GM18867 (cell line): Measurements from ENCODE around the gene ATXN10.

Experiments
- ATAC-seq: cut with Tn5 transposase; IDR thresholded peaks from one replicate; pipeline ENCODE4 v1.9.1; 2021; ENCODE audit warnings: mild to moderate bottlenecking, moderate library complexity; ENCODE audit not compliant: unreplicated experiment

Gene ATXN10

DNA sequence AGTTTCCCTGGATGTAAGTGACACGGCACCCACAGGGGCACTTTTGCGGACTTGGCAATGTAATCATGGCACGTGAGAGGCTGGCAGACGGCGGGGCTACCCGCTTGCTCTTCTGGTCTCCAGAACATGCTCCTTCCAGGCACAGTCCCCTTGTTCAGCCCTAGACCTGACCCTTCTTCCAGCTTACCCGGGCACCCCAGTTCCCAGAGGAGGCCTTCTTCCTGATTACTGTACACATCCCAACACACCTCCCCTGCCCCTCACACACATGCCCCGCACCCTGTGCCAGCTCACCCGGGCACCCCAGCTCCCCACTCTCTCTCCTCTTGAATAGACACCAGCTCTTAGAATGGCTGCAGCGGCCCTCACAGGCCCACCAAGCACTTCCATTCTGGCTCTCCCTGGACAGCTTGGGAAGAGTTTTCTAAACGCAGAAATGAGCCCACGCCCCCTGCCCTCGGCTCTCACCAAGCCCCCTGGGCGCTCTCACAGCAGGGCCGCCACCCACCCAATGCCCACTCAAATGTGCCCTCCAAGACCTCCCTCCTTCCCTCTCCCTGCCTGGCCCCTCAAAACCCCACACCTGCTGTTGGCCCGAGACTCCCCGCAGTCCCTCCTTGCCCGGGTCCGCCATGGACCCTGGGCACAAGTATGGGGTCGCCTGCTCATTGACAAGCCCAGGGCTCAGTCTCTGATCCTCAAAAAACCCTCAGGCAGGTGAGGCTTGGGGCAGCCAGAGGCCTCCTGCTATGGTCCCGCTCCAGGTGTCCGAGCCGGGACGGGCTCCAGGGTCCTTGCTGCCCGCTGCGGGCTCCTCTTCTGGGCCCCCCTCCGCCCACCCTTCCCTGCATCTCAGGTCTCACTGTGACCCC is 216.8 kb downstream of the ATXN10 start:
- no peak for ATAC-seq

DNA sequence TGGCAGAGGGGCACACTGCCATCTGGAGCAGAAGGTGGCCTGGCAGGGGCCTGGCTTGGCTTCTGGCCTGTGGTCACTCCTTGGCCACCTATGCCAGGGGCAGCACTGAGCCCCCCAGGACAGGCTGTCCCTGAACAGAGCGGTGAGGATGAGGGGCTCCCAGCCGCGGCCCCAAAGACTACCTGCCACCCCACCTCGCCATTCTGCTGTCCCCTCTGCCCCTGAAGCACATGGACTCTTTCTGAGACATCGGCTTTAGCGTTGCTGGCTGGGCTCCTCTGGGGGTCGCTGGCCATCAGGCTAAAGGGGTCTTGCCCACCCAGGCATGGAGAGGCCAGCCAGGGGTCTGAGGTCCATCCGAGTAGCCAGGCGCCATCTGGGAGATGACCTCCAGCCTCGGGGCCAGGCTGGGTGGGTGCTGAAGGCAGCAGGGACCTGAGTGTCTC is 217.5 kb downstream of the ATXN10 start:
- ATAC-seq: no peak

DNA sequence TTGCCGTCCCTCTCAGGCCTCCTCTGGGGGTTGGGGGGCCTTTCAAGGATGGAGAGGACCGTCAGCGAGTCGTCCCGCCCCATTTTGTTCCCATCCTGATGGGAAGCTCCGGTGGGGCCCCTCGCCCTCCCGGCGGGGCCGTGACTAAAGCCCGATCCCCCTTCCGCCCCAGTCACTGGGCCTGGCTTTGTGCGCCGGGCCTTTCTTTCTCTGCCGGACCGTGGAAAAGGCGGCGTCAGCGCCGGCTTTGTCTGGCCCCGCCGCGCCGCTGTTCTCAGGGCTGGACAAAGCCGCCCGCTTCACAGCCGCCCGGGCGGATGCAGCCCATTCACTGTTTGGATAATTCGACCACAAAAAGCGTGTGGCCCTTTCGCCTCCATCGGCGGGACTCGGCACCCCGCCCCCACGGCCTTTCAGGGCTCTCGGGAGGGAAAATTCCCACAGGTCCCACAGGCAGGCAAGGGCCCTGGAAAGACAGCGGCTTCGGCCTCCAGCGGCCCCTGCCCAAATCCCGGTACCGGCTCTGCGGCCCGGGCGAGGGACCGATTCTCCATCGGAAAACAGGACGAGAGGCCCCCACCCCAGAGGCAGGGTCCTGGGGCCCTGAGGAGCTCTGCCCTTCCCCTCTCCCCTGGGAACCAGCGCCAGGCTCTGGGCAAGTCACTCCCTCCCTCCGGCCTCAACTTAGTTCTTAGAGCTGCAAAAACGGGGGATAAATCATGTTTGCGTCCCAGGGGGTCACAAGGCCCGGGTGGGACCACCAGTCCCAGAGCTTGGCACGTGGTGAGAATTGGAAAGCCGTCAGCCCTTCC is 218.1 kb downstream of the ATXN10 start:
- no peak for ATAC-seq

DNA sequence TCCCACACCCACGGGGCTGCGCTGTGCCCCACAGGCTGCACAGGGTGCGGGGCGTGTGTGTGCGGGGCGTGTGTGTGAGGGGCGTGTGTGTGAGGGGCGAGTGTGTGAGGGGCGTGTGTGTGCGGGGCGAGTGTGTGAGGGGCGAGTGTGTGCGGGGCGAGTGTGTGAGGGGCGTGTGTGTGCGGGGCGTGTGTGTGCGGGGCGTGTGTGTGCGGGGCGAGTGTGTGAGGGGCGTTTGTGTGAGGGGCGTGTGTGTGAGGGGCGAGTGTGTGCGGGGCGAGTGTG is 218.7 kb downstream of the ATXN10 start:
- no peak for ATAC-seq

DNA sequence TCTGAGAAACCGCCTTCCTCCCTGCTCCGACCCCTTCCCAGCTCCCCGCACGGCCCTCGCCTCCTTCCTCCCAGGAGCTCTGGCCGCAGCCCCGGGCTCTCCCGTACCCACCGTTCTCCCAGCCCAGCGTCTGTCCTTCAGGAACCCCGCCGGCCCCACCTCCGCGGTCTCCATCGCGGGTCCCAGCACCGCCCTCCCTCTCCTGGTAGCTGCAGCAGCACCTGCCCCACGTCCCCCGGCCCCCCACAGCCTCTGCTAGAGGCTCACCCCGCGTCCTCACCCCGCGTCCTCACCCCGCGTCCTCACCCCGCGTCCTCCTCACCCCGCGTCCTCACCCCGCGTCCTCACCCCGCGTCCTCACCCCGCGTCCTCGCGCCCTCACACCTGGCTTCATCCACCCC is 219.4 kb downstream of the ATXN10 start:
- ATAC-seq: no peak

GRCh38 chr22:45891471-45891995 is 219.9 kb downstream of the ATXN10 start:
- no peak for ATAC-seq

GRCh38 chr22:45891996-45892621 is 220.5 kb downstream of the ATXN10 start:
- no peak for ATAC-seq

DNA sequence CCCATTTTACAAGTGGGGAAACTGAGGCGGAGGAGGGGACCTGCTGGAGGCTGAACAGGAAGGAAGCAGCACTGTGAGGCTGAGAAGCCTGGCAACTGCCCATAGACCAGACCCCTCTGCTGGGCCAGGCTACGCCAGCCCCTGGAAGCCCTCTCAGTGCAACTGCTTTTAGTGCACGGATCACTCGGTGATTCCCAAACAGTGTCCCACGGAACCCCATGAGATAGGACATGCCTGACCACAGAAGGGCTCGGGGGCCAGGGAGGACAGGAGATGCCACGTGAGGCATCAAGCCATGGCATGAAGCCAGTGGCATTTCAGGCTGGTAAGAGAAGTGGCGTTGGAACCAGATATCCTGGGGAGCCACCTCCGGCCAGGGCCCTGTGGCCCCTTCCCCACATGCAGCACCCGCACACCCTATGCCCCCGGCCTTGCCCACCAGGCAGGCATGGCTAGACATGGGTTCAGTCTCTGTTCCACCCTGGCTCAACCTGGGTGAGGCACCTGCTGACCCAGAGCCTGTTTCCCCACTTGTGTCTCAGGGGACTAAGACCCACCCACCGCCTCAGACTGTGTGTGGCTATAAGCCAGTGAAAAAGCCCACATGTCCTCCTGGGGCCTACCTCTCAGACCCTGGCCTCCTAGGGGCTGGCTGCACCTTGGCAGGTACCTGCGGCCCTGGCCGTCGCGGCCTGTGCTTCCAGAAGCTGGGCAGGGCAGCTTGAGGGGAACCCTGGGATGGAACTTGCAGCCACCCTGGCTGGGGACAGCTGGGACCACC is 221.2 kb downstream of the ATXN10 start:
- no peak for ATAC-seq

DNA sequence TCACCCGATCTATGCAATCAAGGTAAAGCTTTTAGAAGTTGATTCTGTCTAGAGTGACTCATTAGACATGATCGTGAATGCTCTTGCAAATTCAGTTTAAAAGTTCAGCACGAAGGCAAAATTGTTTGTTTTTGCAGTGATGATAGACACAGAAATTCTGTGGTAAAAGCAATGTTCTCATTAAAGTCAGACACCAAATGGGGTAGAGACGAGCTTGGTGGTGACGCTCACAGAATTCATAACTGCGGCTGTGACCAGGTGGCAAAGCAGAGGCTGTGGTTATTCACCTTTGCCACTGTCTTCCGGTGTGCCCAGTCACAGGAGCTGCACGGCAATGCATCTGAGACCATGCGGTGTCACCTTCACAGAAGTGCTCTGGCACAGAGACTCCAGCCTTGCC is 221.9 kb downstream of the ATXN10 start:
- ATAC-seq: no peak
